Activated T-helper 17 cell treated with anti-CD3 and anti-CD28 coated beads, Interleukin-2, amount 50 U/mL, for 72 hours (primary cell): ENCODE measurements around the gene RRP8. TPM values are rescaled to one million over a fixed set of nuclear protein-coding genes. Genes with fewer than 3 reads are reported as not detected.

ENCODE experiments used
- ATAC-seq: fragments of 150-1000 bp; cut with Tn5 transposase; replicated peaks from 2 replicates; pipeline ENCODE4 v1.10.0; 2021; ENCODE audit warnings: mild to moderate bottlenecking, moderate library complexity
- H3K27ac Mint-ChIP-seq: one replicate; pipeline ENCODE4 v1.8.0; 2022; ENCODE audit warnings: mixed read lengths
- H3K27me3 Mint-ChIP-seq: one replicate; pipeline ENCODE4 v1.8.0; 2022; ENCODE audit warnings: mixed read lengths
- H3K36me3 Mint-ChIP-seq: one replicate; pipeline ENCODE4 v1.8.0; 2022; ENCODE audit warnings: low read depth, mild to moderate bottlenecking, mixed read lengths
- H3K4me1 Mint-ChIP-seq: one replicate; pipeline ENCODE4 v1.8.0; 2022; ENCODE audit warnings: mixed read lengths
- H3K4me3 Mint-ChIP-seq: one replicate; pipeline ENCODE4 v1.8.0; 2022; ENCODE audit warnings: mild to moderate bottlenecking, mixed read lengths
- H3K9me3 Mint-ChIP-seq: one replicate; pipeline ENCODE4 v1.8.0; 2022; ENCODE audit warnings: mixed read lengths
- total RNA-seq, 2 donors: library from RNA; stranded (reverse); gene quantifications; one replicate each; pipeline ENCODE4 v1.2.3, GENCODE V29; 2022

RRP8 gene
- total RNA-seq, 2 donors from 2014 or later, result 27.2 to 31.9 TPM

GRCh38 chr11:6626971-6627761, 23.8 kb upstream of the RRP8 start:
- Mint-ChIP-seq H3K27ac (peak overlapping the region; percentile 74), H3K9me3 (no peaks in the 10 kb centered on the region), H3K36me3 (no peaks in the 10 kb centered on the region), H3K4me3 (peak overlapping the region; percentile 62), H3K27me3 (no peaks in the 10 kb centered on the region), H3K4me1 (peaks cover 6% of the 10 kb centered on the region)
- no peak for ATAC-seq

DNA sequence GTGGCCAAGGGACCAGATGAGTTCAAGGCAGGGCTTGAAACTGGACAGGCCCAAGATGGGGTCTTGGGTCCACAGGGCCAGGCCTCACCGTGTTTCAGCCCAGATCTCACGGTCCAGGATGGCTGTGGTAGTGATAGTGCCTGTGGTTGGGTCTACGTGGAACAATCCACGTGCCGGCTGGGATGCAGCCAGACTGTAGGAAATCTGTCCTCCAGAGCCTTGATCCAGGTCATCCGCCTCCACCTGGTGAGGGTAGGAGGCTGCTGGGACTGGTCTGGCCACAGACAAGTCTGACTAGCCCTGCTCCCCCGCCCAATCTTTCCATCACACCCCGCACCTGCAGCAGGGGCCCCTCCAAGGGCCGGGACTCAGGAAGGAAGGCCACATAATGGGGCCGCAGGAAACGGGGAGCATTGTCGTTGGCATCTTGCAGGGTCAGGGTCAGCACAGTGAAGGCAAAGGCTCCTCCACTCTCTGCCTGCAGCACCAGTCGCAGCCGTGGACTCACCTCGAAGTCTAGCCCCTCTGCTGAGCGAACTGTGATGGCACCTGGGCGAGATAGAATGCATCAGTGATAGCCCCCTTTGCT, 22.5 kb upstream of the RRP8 start:
- Mint-ChIP-seq H3K4me3 (no peak overlapping the region), H3K27me3 (no peaks in the 10 kb centered on the region), H3K27ac (no peak overlapping the region), H3K36me3 (no peaks in the 10 kb centered on the region), H3K4me1 (peaks cover 6% of the 10 kb centered on the region), H3K9me3 (no peaks in the 10 kb centered on the region)
- no peak for ATAC-seq

DNA sequence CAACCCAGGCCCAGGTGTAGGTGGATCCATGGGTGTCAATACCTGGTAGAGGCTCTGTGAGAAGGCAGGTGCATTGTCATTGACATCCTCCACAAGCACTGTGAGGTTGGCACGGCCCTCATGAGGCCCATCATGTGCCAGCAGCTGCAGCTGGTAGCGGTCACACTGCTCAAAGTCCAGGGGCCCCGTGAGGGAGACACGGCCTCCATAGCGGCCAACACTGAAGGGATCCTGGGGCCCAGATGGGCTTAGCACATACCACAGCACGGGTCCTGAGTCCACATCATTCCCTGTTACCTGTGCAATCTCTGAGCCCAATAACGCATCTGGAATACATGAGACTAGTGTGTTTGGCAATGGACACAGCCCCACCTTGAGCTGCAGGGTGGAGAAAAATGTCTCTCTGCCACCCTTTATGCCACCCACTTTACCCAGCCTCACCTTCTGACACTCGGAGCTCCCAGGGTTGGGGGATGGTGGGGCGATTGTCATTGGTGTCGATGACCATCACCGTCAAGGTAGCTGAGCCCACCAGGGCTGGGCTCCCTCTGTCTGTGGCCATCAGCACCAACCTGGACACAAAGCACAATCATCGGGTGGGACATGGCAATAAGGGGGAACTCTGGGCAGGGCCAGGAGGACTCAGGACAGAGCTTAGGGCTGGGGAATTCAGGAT, 21.9 kb upstream of the RRP8 start:
- Mint-ChIP-seq H3K36me3 (no peaks in the 10 kb centered on the region), H3K4me1 (peaks cover 6% of the 10 kb centered on the region), H3K9me3 (no peaks in the 10 kb centered on the region), H3K4me3 (no peak overlapping the region), H3K27me3 (no peaks in the 10 kb centered on the region), H3K27ac (no peak overlapping the region)
- ATAC-seq, result no peak

GRCh38 chr11:6623391-6624363, 20.3 kb upstream of the RRP8 start:
- no peaks in the 10 kb centered on the region for H3K36me3 Mint-ChIP-seq
- H3K27me3 Mint-ChIP-seq, result no peaks in the 10 kb centered on the region
- ATAC-seq, result no peak
- H3K27ac Mint-ChIP-seq, result peak overlapping the region; percentile 68
- no peaks in the 10 kb centered on the region for H3K9me3 Mint-ChIP-seq
- H3K4me3 Mint-ChIP-seq, result no peak overlapping the region
- H3K4me1 Mint-ChIP-seq, result peaks cover 6% of the 10 kb centered on the region

GRCh38 chr11:6622261-6623171, 19.1 kb upstream of the RRP8 start:
- Mint-ChIP-seq H3K4me3 (no peak overlapping the region), H3K27ac (no peak overlapping the region), H3K4me1 (peaks cover 2% of the 10 kb centered on the region), H3K9me3 (no peaks in the 10 kb centered on the region), H3K36me3 (no peaks in the 10 kb centered on the region), H3K27me3 (no peaks in the 10 kb centered on the region)
- ATAC-seq, result no peak

GRCh38 chr11:6621711-6622211, 18.3 kb upstream of the RRP8 start:
- no peak overlapping the region for H3K27ac Mint-ChIP-seq
- no peaks in the 10 kb centered on the region for H3K9me3 Mint-ChIP-seq
- H3K4me3 Mint-ChIP-seq, result no peak overlapping the region
- peaks cover under 1% of the 10 kb centered on the region for H3K4me1 Mint-ChIP-seq
- H3K27me3 Mint-ChIP-seq, result no peaks in the 10 kb centered on the region
- ATAC-seq, result no peak
- no peaks in the 10 kb centered on the region for H3K36me3 Mint-ChIP-seq

- no peak overlapping the region for H3K27ac Mint-ChIP-seq
- no peaks in the 10 kb centered on the region for H3K27me3 Mint-ChIP-seq
- H3K36me3 Mint-ChIP-seq, result no peaks in the 10 kb centered on the region
- H3K4me3 Mint-ChIP-seq, result no peak overlapping the region
- no peak for ATAC-seq
- peaks cover 10% of the 10 kb centered on the region for H3K4me1 Mint-ChIP-seq
- no peaks in the 10 kb centered on the region for H3K9me3 Mint-ChIP-seq
Observed at GRCh38 chr11:6620636-6621035, 17.2 kb upstream of the RRP8 start.

- H3K27me3 Mint-ChIP-seq, result no peaks in the 10 kb centered on the region
- H3K4me1 Mint-ChIP-seq, result peaks cover 13% of the 10 kb centered on the region
- no peak within 1 kb of the TSS for H3K4me3 Mint-ChIP-seq
- no peak within 1 kb of the TSS for H3K27ac Mint-ChIP-seq
- H3K36me3 Mint-ChIP-seq, result no peaks in the 10 kb centered on the region
- ATAC-seq, result peak; percentile 89
- no peaks in the 10 kb centered on the region for H3K9me3 Mint-ChIP-seq
Observed at GRCh38 chr11:6619004-6619745, 15.8 kb upstream of the RRP8 start, which contains the start of gene TPP1. Gene TPP1 (minus strand): TSS chr11:6619422. CDS start chr11:6619400, 22 bp downstream.

- Mint-ChIP-seq H3K4me1 (peaks cover 13% of the 10 kb centered on the region), H3K27me3 (no peaks in the 10 kb centered on the region), H3K9me3 (no peaks in the 10 kb centered on the region), H3K4me3 (no peak overlapping the region), H3K36me3 (no peaks in the 10 kb centered on the region), H3K27ac (no peak overlapping the region)
- ATAC-seq, result peak; percentile 73
Observed at GRCh38 chr11:6618117-6619003, 14.9 kb upstream of the RRP8 start.

DNA sequence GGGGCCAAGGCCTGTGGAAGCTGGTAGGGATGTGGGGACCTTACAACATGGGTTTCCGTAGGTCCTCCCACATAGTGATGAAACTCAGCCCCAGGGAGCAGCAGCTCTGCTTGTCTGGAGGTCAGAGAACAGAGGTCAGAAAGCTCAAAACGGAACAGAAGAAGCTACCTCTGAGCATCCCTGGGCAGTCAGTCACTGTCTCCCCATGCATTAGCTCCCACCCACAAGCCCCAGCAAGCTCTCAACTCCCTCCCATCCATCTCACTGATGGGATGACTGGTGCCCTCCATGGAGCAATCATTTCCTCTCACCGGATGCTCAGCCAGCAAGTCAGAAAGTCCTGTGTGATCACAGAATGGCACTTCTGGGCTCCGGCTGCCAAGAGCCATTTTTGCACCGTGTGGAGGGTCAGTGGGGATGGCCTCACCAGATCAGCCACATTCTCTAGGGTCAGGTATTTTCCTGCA, 13.9 kb upstream of the RRP8 start:
- H3K4me3 Mint-ChIP-seq, result no peak overlapping the region
- H3K36me3 Mint-ChIP-seq, result no peaks in the 10 kb centered on the region
- no peaks in the 10 kb centered on the region for H3K27me3 Mint-ChIP-seq

GRCh38 chr11:6616596-6617250, 13.3 kb upstream of the RRP8 start:
- Mint-ChIP-seq H3K4me1 (peaks cover 13% of the 10 kb centered on the region), H3K4me3 (no peak overlapping the region), H3K36me3 (no peaks in the 10 kb centered on the region), H3K9me3 (no peaks in the 10 kb centered on the region), H3K27ac (no peak overlapping the region), H3K27me3 (no peaks in the 10 kb centered on the region)
- ATAC-seq, result no peak

More for the DNA sequence above, 13.9 kb upstream of the RRP8 start:
- Mint-ChIP-seq H3K4me1 (peaks cover 13% of the 10 kb centered on the region), H3K9me3 (no peaks in the 10 kb centered on the region), H3K27ac (no peak overlapping the region)
- no peak for ATAC-seq
